Prostate gland (tissue), 2 donors: ENCODE data around the gene REEP6. TPM values are rescaled to one million over a fixed set of nuclear protein-coding genes. Genes with fewer than 3 reads are reported as not detected.

ENCODE experiments used
- DNase-seq: peaks from one replicate; pipeline ENCODE4 v3.0.0-alpha.2; 2019; ENCODE audit warnings: low spot score
- H3K27ac ChIP-seq, 2 donors: fragments of 200-600 bp; sonication (generic); 2 replicates each; pipeline ENCODE4 v1.5.1; 2017 to 2019
- H3K27me3 ChIP-seq: fragments of 200-600 bp; sonication (generic); replicated peaks from 2 replicates; pipeline ENCODE4 v1.5.1; 2019; ENCODE audit not compliant: insufficient read depth
- H3K36me3 ChIP-seq, 2 donors: fragments of 200-600 bp; sonication (generic); 1 replicate in 1 of 2; 2 replicates in 1 of 2; pipeline versions ENCODE4 v1.5.1 to v1.8.1; 2017 to 2019
- H3K4me1 ChIP-seq: fragments of 200-600 bp; sonication (generic); replicated peaks from 2 replicates; pipeline ENCODE4 v1.5.1; 2019
- H3K4me3 ChIP-seq, 2 donors: fragments of 200-600 bp; sonication (generic); 2 replicates each; pipeline ENCODE4 v1.5.1; 2017 to 2019
- H3K9me3 ChIP-seq: fragments of 200-600 bp; sonication (generic); 2 replicates; pipeline ENCODE4 v1.5.1; 2017
- CTCF ChIP-seq, 4 experiments: fragments of 200-600 bp in 2 of 4; fragments of 450-650 bp in 2 of 4; sonication (generic) in 2 of 4; IDR thresholded peaks; 1 replicate in 3 of 4; 2 replicates in 1 of 4; pipeline ENCODE4 v1.5.1; 2016 to 2019; ENCODE audit warnings: antibody characterized with exemption in 4 of 4, mild to moderate bottlenecking in 2 of 4, moderate library complexity in 2 of 4
- POLR2A ChIP-seq: fragments of 450-650 bp; IDR thresholded peaks from one replicate; pipeline ENCODE4 v1.6.1; 2016; ENCODE audit warnings: antibody characterized with exemption, mild to moderate bottlenecking
- POLR2AphosphoS5 ChIP-seq: sonication (generic); formaldehyde crosslinking; IDR thresholded peaks from one replicate; pipeline ENCODE4 v1.6.1; 2017; ENCODE audit warnings: antibody characterized with exemption
- WGBS: methylation state at CpG from one replicate; pipeline ENCODE4 v1.1.5; 2018; 5-methylcytosine and 5-hydroxymethylcytosine counted together
- intact Hi-C: fragments of 100-400 bp; cut with DNase I; formaldehyde crosslinking; loops from one replicate; pipeline ENCODE4 v1.14.2; 2022
- total RNA-seq, 2 donors: library from RNA; depleted of rRNA; stranded (reverse); fragments of >200 nt; gene quantifications; one replicate each; pipeline ENCODE4 v1.1.0, GENCODE V29; 2016

REEP6 gene
- total RNA-seq, result 100 to 1,000 TPM in 1 of 2 donors, 10 to 100 TPM in 1; 61.9 to 349 TPM

GRCh38 chr19:1491114-1491848 is at the start of gene REEP6:
Gene REEP6 (plus strand): TSS chr19:1491181. CDS start chr19:1491270, 89 bp downstream.
- Histone ChIP-seq H3K27ac (peak within 1 kb of the TSS; percentile 70 to 81), H3K4me1 (no peaks in the 10 kb centered on the region), H3K27me3 (no peaks in the 10 kb centered on the region), H3K4me3 (peak within 1 kb of the TSS; percentile 46 to 51), H3K9me3 (no peaks in the 10 kb centered on the region), H3K36me3 (no peaks in the 10 kb centered on the region)
- DNase-seq, result no peak
- TF ChIP-seq CTCF (IDR thresholded peaks at IDR 0.05) (no peak), POLR2AphosphoS5 (no peak), POLR2A (peak; percentile 40)
- intact Hi-C loops, result no loop called here
- WGBS, result 11% methylated on average over 27 of the region's 73 CpGs

DNA sequence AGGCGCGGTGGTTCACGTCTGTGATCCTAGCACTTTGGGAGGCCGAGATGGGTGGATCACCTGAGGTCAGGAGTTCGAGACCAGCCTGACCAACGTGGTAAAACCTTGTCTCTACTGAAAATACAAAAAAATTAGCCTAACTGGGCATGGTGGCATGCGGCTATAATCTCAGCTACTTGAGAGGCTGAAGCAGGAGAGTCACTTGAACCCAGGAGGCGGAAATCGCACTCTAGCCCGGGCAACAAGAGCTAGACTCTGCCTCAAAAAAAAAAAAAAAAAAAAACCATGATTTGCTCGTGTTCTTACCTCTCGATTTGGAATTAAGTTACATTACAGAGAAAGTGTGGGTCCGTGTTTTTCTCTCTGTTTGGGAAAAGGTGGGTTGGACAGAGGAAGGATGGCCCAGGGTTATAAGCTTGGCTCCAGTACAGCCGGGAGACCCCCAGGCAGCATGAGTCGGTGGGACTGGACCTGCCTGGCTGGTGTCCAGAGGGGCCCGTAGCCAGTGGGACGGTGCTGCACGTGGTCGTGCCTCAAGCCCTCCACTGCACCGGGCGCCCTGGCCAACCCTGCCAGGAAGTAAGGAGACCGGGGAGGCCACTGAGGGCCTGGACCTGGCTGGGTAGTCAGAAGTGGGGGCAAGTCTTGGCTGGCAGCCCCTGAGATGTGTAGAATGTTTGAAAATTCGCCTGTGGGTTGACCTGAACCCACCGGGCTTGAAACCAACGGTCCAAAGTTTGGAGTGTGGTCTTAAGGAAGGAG is 49.1 kb upstream of the REEP6 start:
- WGBS, result 80% methylated on average over 25 of the region's 25 CpGs
- Histone ChIP-seq H3K27me3 (peaks cover 11% of the 10 kb centered on the region), H3K4me1 (peaks cover 19% of the 10 kb centered on the region), H3K4me3 (no peak overlapping the region), H3K36me3 (peaks cover 4 to 13% of the 10 kb centered on the region in 2 donors), H3K9me3 (no peaks in the 10 kb centered on the region), H3K27ac (no peak overlapping the region)
- TF ChIP-seq CTCF (IDR thresholded peaks at IDR 0.05) (no peak), POLR2AphosphoS5 (no peak), POLR2A (no peak)
- no peak for DNase-seq
- intact Hi-C loops, result no loop called here

DNA sequence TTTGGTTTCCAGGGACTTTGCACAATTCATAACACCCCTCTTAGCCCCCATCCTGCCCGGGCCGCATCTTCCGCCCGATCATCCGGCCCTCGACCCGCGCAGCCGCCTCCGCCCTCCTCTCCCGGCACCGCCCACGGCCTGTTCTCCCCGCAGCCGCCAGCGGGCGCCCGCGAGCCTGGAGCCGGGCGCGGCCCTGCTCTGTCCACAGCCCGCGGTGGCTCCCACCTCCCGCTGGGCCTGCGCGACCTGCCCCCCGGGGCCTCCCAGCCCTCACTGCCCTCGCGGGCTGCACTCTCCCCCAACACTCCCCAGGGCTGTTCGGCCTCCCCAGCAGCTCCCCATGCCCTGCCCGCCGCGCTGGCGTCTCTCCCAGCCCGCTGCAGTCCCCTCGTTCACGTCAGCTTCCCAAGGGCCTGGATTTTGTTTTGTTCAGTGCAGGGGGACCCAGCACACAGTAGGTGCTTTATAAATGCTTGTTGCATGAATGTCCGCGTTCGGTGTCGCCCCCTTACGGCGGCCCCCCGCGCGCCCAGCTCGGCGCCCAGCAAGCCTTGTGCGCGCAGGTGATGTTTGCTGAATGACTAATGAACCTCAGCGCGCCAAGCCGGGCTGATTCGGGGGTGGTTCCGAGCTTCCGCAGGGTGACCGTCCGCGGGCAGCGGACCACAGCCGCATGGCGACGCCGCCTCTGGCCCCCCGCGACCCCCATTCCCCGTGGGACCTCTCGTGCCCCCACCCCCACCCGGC is 45.6 kb upstream of the REEP6 start:
- no peaks in the 10 kb centered on the region for H3K9me3 ChIP-seq
- DNase-seq, result peak; percentile 37
- peaks cover 4 to 8% of the 10 kb centered on the region in 2 donors for H3K36me3 ChIP-seq
- WGBS, result 2% methylated on average over 69 of the region's 70 CpGs
- TF ChIP-seq POLR2A, result no peak
- peak; percentile 63 to 90 (median 82) for TF ChIP-seq CTCF (IDR thresholded peaks at IDR 0.05)
- no peak for TF ChIP-seq POLR2AphosphoS5
- intact Hi-C loops, result no loop called here
- H3K27ac ChIP-seq, result no peak overlapping the region
- peak overlapping the region; percentile 6 to 33 for H3K4me3 ChIP-seq
- peaks cover 31% of the 10 kb centered on the region for H3K27me3 ChIP-seq
- H3K4me1 ChIP-seq, result peaks cover 6% of the 10 kb centered on the region

DNA sequence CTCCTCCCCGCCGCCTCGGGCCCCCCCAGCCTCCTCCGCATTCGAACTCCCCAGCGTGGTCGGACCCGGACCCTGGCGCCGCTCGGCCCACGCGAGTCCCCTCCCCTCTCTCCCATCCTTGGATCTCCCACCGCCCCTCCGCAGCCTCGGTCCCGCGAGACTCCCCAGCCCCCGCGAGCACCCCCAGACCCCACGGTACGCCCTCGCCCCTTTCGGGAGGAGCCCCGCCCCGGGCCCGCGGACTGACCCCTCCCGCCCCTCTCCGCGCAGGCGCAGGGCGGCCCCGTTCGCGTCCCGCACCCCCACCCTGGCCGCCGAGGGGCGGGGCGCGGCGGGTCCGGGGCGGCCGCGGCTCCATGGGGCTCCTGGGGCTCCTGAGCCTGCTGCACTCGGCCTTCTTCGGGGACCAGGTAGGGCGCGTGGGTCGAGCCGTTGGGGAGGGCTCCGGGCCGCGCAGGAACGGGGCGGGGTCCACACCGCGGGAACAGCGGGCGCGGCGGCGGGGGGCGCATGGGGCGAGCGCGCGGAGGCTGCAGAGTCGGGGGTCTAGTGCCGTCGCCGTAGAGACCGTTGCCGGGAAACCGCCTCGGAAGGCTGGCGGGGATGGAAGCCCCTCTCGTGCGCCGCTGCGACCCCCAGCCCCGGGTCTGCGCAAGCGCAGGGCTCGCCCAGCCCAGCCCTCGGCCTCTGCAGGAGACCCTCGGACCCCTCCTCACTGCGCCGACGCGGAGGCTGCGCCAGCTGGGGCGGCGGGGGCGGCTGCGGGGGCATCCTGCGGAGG is 44.9 kb upstream of the REEP6 start:
- H3K9me3 ChIP-seq, result no peaks in the 10 kb centered on the region
- DNase-seq, result no peak
- no peak overlapping the region for H3K27ac ChIP-seq
- H3K36me3 ChIP-seq, result no peaks in the 10 kb centered on the region
- H3K4me1 ChIP-seq, result peaks cover 5% of the 10 kb centered on the region
- WGBS, result 3% methylated on average over 77 of the region's 99 CpGs
- TF ChIP-seq CTCF (IDR thresholded peaks at IDR 0.05), result no peak
- TF ChIP-seq POLR2A, result no peak
- no peak for TF ChIP-seq POLR2AphosphoS5
- intact Hi-C loops, result no loop called here
- H3K27me3 ChIP-seq, result peaks cover 37% of the 10 kb centered on the region
- peak overlapping the region; percentile 6 to 33 for H3K4me3 ChIP-seq
